Stimulated activated CD4-positive, alpha-beta T cell treated with anti-CD3 and anti-CD28 coated beads, Interleukin-1b, Interleukin-23, amount 100 ng/mL, for 24 hours (primary cell): Measurements from ENCODE around the gene ANKS1A.
"Not testable (repeated sequence)": the region's sequence is repeated elsewhere in the genome, so short reads cannot be mapped to it uniquely, and the experiment has no call there.

ENCODE experiments used
- DNase-seq, 4 experiments: peaks; one replicate each; pipeline ENCODE4 v3.0.0-alpha.2; 2020; ENCODE audit warnings: low read depth in 4 of 4, low spot score in 1 of 4

ANKS1A gene

DNA sequence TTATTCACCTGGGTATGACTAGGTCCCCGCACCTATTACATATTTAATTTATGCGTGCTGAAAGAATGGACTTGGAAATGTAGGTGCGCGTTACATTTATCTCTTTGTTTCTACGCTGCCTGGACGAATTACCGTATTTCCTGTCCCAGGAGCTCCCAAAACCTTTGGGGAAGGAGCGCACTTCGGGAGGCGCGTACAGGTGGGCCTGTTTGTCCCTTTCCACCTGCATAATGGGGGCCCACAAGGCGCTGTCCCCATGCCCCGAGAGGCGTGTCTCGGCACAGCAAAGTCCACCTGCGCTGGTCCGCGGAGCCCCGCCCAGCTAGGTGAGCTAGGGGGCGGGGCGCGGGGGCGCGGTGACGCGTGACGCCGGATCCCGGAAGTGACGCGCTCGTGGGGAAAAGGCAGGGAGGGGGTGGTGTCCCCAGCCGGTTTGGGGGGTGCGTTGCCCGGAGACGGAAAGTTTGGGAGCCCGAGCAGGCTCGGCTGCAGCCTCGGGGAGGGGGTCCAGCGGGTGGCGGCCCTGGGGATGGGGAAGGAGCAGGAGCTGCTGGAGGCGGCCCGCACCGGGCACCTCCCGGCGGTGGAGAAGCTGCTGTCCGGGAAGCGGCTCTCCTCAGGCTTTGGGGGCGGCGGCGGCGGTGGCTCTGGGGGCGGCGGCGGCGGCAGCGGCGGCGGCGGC lies at the start of gene ANKS1A:
TSS of gene ANKS1A (plus strand) at position 382 of the 682 bp plus-strand sequence. CDS start at position 530, 148 bp downstream.
- peak; percentile 82 to 85 (median 84) for DNase-seq

DNA sequence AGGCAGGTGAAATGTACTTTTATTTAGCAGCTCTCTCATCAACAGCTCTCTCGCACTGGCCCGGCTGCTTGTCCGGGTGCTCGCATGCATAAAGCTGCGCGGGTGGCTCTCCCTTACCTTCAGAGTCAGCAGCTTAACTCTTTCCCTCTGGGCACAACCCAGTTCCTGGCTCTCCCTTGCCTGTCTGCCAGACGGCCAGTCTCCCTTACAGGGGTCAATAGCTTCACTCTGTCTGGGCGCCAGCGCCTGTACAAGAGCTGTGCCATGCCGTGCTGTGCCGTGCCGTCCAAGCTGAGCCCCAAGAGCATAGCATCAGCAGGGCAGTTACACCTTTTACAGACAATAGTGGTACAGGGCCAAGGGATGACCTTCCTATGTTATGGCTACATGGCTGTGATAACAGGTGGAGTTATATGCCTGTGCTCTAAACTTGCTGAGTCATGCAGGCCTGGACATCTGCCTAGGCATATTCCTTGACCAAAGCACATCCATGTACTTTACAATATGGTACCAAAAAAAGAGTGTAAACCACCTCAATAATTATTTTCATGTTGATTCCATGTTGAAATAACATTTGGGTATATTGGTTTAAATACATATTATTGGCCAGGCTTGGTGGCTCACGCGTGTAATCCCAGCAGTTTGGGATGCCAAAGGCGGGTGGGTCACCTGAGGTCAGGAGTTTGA lies 49.2 kb upstream of the ANKS1A start:
- DNase-seq, result no peak

DNA sequence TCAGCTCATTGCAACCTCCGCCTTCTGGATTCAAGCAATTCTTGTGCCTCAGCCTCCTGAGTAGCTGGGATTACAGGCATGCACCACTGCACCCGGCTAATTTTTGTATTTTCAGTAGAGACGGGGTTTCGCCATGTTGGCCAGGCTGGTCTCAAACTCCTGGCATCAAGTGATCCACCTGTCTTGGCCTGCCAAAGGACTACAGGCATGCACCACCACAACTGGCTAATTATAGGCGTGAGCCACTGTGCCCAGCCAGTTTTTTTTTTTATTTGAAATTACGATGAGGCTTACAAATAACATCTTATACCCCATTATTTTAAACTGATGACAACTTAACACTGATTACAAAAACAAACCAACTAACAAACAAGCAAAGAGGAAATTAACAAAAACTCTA lies 40.0 kb upstream of the ANKS1A start:
- not testable (repeated sequence) for DNase-seq

GRCh38 chr6:34851361-34851760 lies 37.7 kb upstream of the ANKS1A start:
- no peak for DNase-seq

- DNase-seq, result no peak
Measured at GRCh38 chr6:34852406-34853085, 36.5 kb upstream of the ANKS1A start.

DNA sequence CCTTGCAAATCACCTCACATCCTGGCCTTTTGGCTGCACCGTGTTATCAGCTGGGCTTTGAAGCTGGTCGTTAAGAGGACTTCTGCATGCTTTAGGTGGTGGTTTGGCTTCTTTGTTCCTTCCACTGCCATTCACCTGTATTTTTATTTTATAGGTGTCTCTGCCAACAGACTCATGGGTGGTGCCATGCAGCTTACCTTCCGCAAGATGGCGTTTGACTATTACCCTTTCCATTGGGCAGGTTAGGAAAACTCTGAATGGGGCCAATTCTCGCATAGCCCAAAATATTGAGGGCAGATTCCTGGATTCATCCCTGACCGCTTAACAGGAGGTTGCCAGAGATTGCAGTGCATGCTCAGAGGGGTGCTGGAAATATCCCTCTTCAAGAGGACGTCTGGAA lies 33.6 kb upstream of the ANKS1A start:
- no peak for DNase-seq

GRCh38 chr6:34858681-34859080 lies 30.4 kb upstream of the ANKS1A start:
- no peak for DNase-seq

DNA sequence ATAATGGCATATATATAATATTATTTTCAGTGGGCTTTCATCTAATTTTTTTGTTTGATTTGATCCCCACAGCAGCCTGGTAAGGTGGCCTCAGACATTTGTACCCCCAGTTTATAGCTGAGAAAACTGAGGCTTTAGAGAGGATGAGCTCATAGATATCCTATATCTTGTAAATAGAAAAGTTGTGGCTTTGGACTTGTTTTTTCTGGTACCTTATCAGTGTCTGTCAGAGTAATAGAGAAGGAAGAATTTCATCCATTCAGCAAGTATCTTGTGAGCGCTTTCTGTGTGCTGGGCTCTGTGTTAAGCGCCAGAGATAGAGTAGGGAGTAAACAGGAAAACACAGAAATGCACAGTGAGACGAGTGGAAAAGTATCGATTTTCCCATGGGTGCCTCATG lies 29.1 kb upstream of the ANKS1A start:
- DNase-seq, result no peak

GRCh38 chr6:34860776-34861175 lies 28.3 kb upstream of the ANKS1A start:
- no peak for DNase-seq

GRCh38 chr6:34864007-34864406 lies 25.0 kb upstream of the ANKS1A start:
- DNase-seq, result no peak

- DNase-seq, result no peak
Measured at GRCh38 chr6:34865107-34865506, 23.9 kb upstream of the ANKS1A start.

GRCh38 chr6:34866509-34866908 lies 22.5 kb upstream of the ANKS1A start:
- DNase-seq, result no peak

DNA sequence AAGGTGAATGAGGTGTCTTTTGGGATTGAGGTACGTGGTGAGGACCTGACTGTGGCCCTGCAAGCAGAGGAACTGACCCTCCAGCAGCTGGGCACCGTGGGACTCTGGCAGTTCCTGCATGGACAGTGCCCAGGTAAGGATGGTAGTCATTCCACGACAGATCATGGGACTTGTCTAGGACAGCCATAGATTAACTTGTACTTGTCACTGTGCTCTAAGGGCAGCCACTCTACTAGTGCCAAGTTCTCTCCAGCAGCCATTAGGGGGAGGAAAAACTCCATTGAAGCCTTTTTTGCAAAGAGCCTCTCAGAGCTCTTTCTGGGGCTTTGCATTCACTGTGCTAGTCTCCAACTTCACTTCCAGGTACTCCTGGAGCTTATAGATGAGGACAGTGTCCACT lies 21.6 kb upstream of the ANKS1A start:
- no peak for DNase-seq

GRCh38 chr6:34871853-34872252 lies 17.2 kb upstream of the ANKS1A start:
- no peak for DNase-seq

- DNase-seq, result no peak
Measured at GRCh38 chr6:34872332-34872731, 16.7 kb upstream of the ANKS1A start.

GRCh38 chr6:34875292-34876213 lies 13.5 kb upstream of the ANKS1A start:
- DNase-seq, result no peak

DNA sequence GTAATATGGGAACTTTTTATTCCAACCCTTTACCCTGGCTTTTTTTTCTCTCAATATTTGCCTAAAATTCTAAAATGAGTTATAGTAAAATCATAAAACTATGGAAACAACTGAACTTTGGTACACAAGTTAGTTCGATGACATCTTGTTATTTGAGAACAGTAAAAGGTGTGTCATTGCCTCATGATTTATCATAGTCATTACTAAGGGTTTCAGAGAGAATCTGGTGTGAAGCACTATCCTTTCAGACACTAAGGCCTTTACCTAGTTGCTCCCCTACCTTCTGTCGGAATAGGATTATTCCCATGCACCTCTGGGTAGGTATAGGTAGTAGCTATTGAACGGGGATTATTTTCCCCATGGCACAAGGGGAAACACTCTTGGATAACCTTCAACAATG lies 12.6 kb upstream of the ANKS1A start:
- no peak for DNase-seq

DNA sequence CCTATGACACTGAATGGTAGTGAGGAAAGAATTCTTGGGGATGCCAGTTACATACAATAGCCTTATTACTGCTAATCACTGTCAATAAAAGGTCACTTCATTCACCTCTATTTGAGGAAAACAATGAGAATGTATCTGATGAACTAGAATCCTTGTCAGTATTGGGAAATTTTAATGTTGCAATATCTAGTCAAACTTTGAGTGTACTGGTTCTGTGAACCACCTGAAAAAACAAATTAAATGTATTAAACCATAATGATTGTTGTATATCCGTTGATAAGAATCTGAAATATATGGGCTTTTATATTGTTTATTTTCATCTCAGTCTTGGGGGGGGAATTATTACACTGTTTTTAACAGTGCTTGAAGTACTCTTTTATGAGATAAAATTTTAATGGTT lies 11.8 kb upstream of the ANKS1A start:
- no peak for DNase-seq

- DNase-seq, result no peak
Measured at GRCh38 chr6:34877869-34878485, 11.1 kb upstream of the ANKS1A start.

- DNase-seq, result not testable (repeated sequence)
Measured at GRCh38 chr6:34884073-34884472, 5.0 kb upstream of the ANKS1A start.

DNA sequence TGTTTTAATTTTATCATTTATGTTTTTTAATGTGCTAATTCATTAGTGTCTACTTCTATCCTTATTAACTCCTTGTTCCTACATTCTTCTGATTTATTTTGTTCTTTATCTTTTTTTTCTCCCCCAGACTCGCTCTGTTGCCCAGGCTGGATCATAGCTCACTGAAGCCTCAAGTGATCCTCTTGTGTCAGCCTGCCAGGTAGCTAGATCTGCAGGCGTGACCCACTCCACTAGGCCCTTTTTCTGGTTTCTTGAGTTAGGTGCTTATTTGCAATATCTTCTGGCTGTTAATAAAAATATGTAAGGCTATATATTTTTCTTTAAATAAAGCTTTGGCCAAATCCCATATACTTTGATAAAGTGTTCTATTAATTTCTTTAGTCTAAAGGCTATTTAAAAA lies 4.1 kb upstream of the ANKS1A start:
- DNase-seq, result no peak
